ENCODE data around the gene ADGRG6.

Gene ADGRG6

DNA sequence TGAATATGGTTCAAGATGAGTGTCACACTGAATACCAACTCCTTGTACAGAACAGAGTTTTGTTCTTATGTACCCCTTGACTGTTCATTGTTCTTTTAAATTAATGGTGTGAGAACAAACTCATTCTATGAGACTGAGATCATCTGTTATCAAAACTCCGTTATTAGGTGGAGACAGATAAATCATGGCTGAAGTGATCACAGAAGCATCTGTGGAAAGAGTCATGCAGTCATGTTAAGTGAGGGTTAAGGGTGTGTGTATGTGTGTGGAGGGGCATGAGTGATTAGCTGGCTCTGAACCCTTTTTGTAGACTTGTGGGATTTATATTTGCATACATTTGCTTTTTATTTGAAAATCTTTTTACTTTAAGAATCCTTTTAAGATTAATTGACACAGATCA is 24.7 kb downstream of the ADGRG6 start:
- TF ChIP-seq GLI4 (tag by site-specific recombination; IDR thresholded peaks at IDR 0.05) (no peak), ZEB2 (tag by site-specific recombination; IDR thresholded peaks at IDR 0.05) (no peak), ZNF266 (tag by site-specific recombination; IDR thresholded peaks at IDR 0.05; ENCODE audit: low read depth) (no peak), PRDM1 (tag by site-specific recombination; IDR thresholded peaks at IDR 0.05) (no peak), ZNF426 (tag by site-specific recombination; IDR thresholded peaks at IDR 0.05) (no peak), ZBTB17 (tag by site-specific recombination; IDR thresholded peaks at IDR 0.05) (peak; percentile 35; the same call in 1 of the 2 replicates), SP7 (tag by site-specific recombination; IDR thresholded peaks at IDR 0.05) (peak; percentile 39; the same call in 1 of the 2 replicates), HIC1 (tag by site-specific recombination; IDR thresholded peaks at IDR 0.05) (0 out of 2 replicates have a peak, but pooled peaks have one; percentile 37), ZNF558 (tag by site-specific recombination; IDR thresholded peaks at IDR 0.05) (peak; percentile 60; the same call in 1 of the 2 replicates), ZNF18 (tag by site-specific recombination; IDR thresholded peaks at IDR 0.05) (no peak), ZFP69B (tag by site-specific recombination; IDR thresholded peaks at IDR 0.05) (no peak), FEZF1 (tag by site-specific recombination; IDR thresholded peaks at IDR 0.05) (peak; percentile 27; the same call in 1 of the 2 replicates)
- ChIA-PET CTCF (interaction anchor here (1.0 kb wide), 1 partner anchor 61 kb away, joined by 3 read pairs; no protein-coding TSS in a partner anchor), POLR2A (no interaction called here)
- Histone ChIP-seq H3K27ac (ENCODE audit: extremely low read depth, low read depth, low read length) (no peak overlapping the region), H3K4me1 (ENCODE audit: control insufficient read depth, insufficient read depth, low read length) (peaks cover 23% of the 10 kb centered on the region), H3K4me3 (ENCODE audit: low read depth, low read length) (no peak overlapping the region), H3K9me3 (ENCODE audit: control insufficient read depth, insufficient read depth, low read depth, low read length) (no peaks in the 10 kb centered on the region), H3K36me3 (ENCODE audit: control insufficient read depth in 2 of 2, insufficient read depth in 1 of 2, low read length in 2 of 2) (no peaks in the 10 kb centered on the region)

DNA sequence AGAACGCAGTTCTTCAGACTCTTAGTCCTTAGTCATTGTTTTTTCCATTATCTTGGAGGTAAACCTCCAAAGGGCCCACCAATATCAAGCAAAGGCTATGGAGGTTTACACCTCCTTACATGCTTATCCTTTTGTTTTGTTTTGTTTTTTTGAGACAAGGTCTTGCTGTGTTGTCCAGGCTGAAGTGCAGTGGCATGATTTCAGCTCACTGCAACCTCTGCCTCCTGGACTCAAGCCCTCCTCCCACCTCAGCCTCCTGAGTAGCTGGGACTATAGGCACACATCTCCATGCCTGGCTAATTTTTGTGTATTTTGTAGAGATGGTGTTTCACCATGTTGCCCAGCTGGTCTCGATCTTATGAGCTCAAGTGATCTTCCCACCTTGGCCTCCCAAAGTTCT is 26.3 kb downstream of the ADGRG6 start:
- Histone ChIP-seq H3K9me3 (ENCODE audit: control insufficient read depth, insufficient read depth, low read depth, low read length) (no peaks in the 10 kb centered on the region), H3K36me3 (ENCODE audit: control insufficient read depth in 2 of 2, insufficient read depth in 1 of 2, low read length in 2 of 2) (no peaks in the 10 kb centered on the region), H3K4me1 (ENCODE audit: control insufficient read depth, insufficient read depth, low read length) (peaks cover 13% of the 10 kb centered on the region), H3K4me3 (ENCODE audit: low read depth, low read length) (no peak overlapping the region), H3K27ac (ENCODE audit: extremely low read depth, low read depth, low read length) (no peak overlapping the region)
- no peak for TF ChIP-seq ZNF513 (tag by site-specific recombination; IDR thresholded peaks at IDR 0.05)
- no peak for TF ChIP-seq GLIS1 (tag by site-specific recombination; IDR thresholded peaks at IDR 0.05)
- no peak for TF ChIP-seq SALL2 (tag by site-specific recombination; IDR thresholded peaks at IDR 0.05; ENCODE audit: borderline replicate concordance)
- CTCF ChIA-PET, result interaction anchor here (0.6 to 1.4 kb wide), 2 partner anchors 48 to 50 kb away, joined by 3 to 4 read pairs; no protein-coding TSS in a partner anchor
- POLR2A ChIA-PET, result no interaction called here

DNA sequence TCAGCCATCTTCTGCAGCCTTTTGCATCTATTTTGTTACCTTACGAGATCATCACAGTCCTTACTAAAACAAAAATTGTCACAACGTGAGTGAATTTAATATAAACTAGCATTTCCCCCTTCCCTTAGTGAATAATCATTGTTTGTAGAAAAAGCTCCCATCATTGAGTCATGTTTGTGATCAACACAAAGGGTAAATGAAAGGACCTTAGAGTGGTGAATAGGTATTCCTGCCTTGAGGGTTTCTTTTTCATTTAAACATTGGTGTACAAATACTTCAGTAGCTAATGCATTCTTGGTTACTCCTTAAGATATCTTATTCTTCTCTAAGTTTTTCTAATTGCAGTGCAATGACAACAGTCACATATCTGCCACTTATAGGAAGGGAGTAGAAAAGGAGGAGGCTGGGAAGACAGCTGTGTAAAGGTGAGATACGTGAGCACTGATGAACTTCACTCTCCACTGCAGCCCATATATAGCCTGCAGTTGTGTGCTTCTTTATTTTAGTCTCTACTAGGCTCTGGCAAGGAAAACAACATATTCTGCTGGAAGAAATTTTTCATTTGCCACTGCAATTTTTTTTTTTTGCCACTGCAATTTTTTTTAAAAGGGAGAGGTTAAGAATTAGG is 27.8 kb downstream of the ADGRG6 start:
- no peak overlapping the region for H3K27ac ChIP-seq (ENCODE audit: extremely low read depth, low read depth, low read length)
- POLR2A ChIA-PET, result no interaction called here
- no peaks in the 10 kb centered on the region for H3K9me3 ChIP-seq (ENCODE audit: control insufficient read depth, insufficient read depth, low read depth, low read length)
- peaks cover 3% of the 10 kb centered on the region; the same call in 1 of the 2 replicates for H3K4me1 ChIP-seq (ENCODE audit: control insufficient read depth, insufficient read depth, low read length)
- CTCF ChIA-PET, result interaction anchor here (0.7 to 1.4 kb wide), 3 partner anchors 8 to 48 kb away, joined by 3 to 4 read pairs (median 3); no protein-coding TSS in a partner anchor
- H3K36me3 ChIP-seq (ENCODE audit: control insufficient read depth in 2 of 2, insufficient read depth in 1 of 2, low read length in 2 of 2), result no peaks in the 10 kb centered on the region
- no peak overlapping the region for H3K4me3 ChIP-seq (ENCODE audit: low read depth, low read length)
- TF ChIP-seq KLF10 (tag by site-specific recombination; IDR thresholded peaks at IDR 0.05), result no peak
- TF ChIP-seq, protein P1, sequence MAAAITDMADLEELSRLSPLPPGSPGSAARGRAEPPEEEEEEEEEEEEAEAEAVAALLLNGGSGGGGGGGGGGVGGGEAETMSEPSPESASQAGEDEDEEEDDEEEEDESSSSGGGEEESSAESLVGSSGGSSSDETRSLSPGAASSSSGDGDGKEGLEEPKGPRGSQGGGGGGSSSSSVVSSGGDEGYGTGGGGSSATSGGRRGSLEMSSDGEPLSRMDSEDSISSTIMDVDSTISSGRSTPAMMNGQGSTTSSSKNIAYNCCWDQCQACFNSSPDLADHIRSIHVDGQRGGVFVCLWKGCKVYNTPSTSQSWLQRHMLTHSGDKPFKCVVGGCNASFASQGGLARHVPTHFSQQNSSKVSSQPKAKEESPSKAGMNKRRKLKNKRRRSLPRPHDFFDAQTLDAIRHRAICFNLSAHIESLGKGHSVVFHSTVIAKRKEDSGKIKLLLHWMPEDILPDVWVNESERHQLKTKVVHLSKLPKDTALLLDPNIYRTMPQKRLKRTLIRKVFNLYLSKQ (tag by site-specific recombination; IDR thresholded peaks at IDR 0.05; ENCODE audit: borderline replicate concordance), result no peak
- TF ChIP-seq ZNF624 (tag by site-specific recombination; IDR thresholded peaks at IDR 0.05), result no peak
- no peak for TF ChIP-seq ZNF16 (tag by site-specific recombination; IDR thresholded peaks at IDR 0.05; ENCODE audit: low read depth)
- no peak for TF ChIP-seq ZNF785 (tag by site-specific recombination; IDR thresholded peaks at IDR 0.05)
- TF ChIP-seq ZNF501 (tag by site-specific recombination; IDR thresholded peaks at IDR 0.05), result no peak
- no peak for TF ChIP-seq MEIS1 (CRISPR knock-in tag; IDR thresholded peaks at IDR 0.05; ENCODE audit: borderline replicate concordance)
